ENCODE measurements around the gene C6orf15.

- TF ChIP-seq POLR2A (IDR thresholded peaks at IDR 0.05) (no peak), CTCF (IDR thresholded peaks at IDR 0.05 in 8 of 11, conservative IDR thresholded peaks at IDR 0.05 in 3 of 11) (no peak), POLR2AphosphoS5 (IDR thresholded peaks at IDR 0.05) (no peak)
Measured at GRCh38 chr6:31126396-31127175, 14.2 kb upstream of the C6orf15 start.

Measured in spleen (tissue), 7 donors.